Colonic mucosa (tissue), 4 donors: ENCODE results near the gene CPNE2. TPM values are rescaled to one million over a fixed set of nuclear protein-coding genes. Genes with fewer than 3 reads are reported as not detected.

Experiments used
- DNase-seq: peaks from one replicate; pipeline ENCODE4 v3.0.0-alpha.2; 2020
- H3K27ac ChIP-seq: fragments of 200-600 bp; one replicate; pipeline ENCODE4 v1.8.0; 2021
- H3K27me3 ChIP-seq: fragments of 200-600 bp; one replicate; pipeline ENCODE4 v1.8.0; 2021
- H3K36me3 ChIP-seq: fragments of 200-600 bp; one replicate; pipeline ENCODE4 v1.8.0; 2021
- H3K4me1 ChIP-seq: fragments of 200-600 bp; one replicate; pipeline ENCODE4 v1.8.0; 2021; ENCODE audit warnings: mild to moderate bottlenecking
- H3K4me3 ChIP-seq: fragments of 200-600 bp; one replicate; pipeline ENCODE4 v1.8.0; 2021
- H3K9ac ChIP-seq, 2 donors: one replicate each; pipeline ENCODE4 v1.7.0; 2013; ENCODE audit warnings: control low read depth in 2 of 2, low read depth in 2 of 2, low read length in 2 of 2
- H3K9me3 ChIP-seq: fragments of 200-600 bp; one replicate; pipeline ENCODE4 v1.8.0; 2021
- intact Hi-C: fragments of 100-400 bp; cut with DNase I; formaldehyde crosslinking; loops from one replicate; pipeline ENCODE4 v1.14.1; 2022
- total RNA-seq, 2 donors: library from RNA; stranded (reverse); fragmentation: NEBNext Ultra II Directional in 1 of 2; extraction: Animal tissue kit (Norgen Biotek cat#: 25700) in 1 of 2; gene quantifications; one replicate each; pipeline ENCODE4 v1.2.1, GENCODE V29; 2021
- TF ChIP-seq, protein P1 (sequence below): fragments of 200-600 bp; IDR thresholded peaks from one replicate; pipeline ENCODE4 v1.8.0; 2022; ENCODE audit warnings: antibody characterized with exemption, mild to moderate bottlenecking
- donor health status: healthy.
- donor health status: DM: no; HTN: no; CAD: no.
- donor health status: DM: no; HTN: no; CAD: no.

Gene CPNE2
- total RNA-seq, 2 donors from 2014 or later, result 38.6 to 53.3 TPM

DNA sequence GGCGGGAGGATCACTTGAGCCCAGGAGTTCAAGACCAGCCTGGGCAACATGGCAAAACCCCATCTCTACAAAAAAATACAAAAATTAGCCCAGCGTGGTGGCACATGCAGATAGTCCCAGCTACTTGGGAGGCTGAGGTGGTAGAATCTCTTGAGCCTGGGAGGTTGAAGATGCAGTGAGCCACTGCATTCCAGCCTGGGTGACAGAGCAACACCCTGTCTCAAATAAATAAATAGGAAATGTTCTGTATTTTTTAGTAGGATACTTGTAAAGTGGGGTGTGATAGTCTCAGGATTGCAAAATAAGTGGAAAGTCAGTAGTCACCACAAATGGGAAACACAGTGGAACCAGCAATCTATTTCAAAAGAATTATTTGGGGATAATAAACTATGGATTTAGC lies 97.8 kb downstream of the CPNE2 start:
- Histone ChIP-seq H3K4me1 (peaks cover 8% of the 10 kb centered on the region), H3K9ac (no peak overlapping the region), H3K36me3 (no peaks in the 10 kb centered on the region), H3K27ac (no peak overlapping the region), H3K4me3 (no peak overlapping the region), H3K27me3 (no peaks in the 10 kb centered on the region), H3K9me3 (no peaks in the 10 kb centered on the region)
- intact Hi-C loops, result no loop called here
- DNase-seq, result no peak
- TF ChIP-seq, protein P1, sequence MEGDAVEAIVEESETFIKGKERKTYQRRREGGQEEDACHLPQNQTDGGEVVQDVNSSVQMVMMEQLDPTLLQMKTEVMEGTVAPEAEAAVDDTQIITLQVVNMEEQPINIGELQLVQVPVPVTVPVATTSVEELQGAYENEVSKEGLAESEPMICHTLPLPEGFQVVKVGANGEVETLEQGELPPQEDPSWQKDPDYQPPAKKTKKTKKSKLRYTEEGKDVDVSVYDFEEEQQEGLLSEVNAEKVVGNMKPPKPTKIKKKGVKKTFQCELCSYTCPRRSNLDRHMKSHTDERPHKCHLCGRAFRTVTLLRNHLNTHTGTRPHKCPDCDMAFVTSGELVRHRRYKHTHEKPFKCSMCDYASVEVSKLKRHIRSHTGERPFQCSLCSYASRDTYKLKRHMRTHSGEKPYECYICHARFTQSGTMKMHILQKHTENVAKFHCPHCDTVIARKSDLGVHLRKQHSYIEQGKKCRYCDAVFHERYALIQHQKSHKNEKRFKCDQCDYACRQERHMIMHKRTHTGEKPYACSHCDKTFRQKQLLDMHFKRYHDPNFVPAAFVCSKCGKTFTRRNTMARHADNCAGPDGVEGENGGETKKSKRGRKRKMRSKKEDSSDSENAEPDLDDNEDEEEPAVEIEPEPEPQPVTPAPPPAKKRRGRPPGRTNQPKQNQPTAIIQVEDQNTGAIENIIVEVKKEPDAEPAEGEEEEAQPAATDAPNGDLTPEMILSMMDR, result no peak

DNA sequence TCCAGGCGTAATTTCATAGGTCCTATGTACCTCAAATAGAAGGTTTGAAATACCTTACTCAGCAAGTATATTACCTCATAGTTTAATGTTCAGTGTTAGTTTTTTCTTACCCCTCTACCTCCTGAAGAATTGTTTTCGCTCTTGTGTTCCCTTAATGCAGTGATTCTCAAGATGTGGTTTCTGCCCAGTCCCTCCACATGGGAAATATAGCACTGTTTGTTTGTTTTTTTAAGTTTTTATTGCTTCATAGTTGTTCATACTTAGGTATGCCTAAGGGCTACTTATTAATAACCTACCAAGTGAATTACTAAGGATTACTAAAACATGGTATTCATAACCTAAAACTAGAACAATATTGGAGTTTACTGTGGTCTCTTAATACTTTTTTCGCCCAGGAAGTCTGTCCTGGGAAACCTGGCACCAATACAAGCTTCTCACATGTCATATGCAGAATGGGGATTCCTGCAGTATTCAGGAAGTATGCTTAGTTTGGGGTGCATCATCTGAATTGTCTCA lies 98.7 kb downstream of the CPNE2 start:
- Histone ChIP-seq H3K4me3 (no peak overlapping the region), H3K36me3 (no peaks in the 10 kb centered on the region), H3K27me3 (no peaks in the 10 kb centered on the region), H3K27ac (no peak overlapping the region), H3K9ac (peak overlapping the region in 1 of 2 donors; percentile 19), H3K9me3 (no peaks in the 10 kb centered on the region), H3K4me1 (peaks cover 8% of the 10 kb centered on the region)
- intact Hi-C loops, result no loop called here
- TF ChIP-seq, protein P1, result no peak
- DNase-seq, result no peak

DNA sequence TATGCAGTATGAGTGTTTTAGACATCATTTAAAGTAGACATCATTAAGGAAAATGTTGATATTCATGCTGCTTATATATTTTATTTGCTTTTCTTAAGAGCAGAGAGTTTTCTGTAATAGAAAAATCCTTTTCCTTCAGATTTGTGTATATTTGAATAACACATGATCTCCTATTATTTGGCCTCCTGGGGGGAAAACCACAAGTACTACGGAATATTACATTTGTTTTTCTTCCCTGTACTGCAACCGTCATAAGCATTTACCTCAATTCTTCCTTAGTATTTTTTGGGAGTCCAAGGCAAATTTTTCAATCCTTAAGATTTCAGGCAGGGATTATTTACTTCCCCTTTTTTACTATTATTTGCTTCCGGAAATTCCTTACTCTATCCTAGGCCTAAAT lies 99.8 kb downstream of the CPNE2 start:
- Histone ChIP-seq H3K9me3 (no peaks in the 10 kb centered on the region), H3K4me3 (no peak overlapping the region), H3K27me3 (no peaks in the 10 kb centered on the region), H3K9ac (no peak overlapping the region), H3K27ac (no peak overlapping the region), H3K4me1 (peaks cover 8% of the 10 kb centered on the region), H3K36me3 (no peaks in the 10 kb centered on the region)
- TF ChIP-seq, protein P1, result no peak
- no peak for DNase-seq
- intact Hi-C loops, result no loop called here

DNA sequence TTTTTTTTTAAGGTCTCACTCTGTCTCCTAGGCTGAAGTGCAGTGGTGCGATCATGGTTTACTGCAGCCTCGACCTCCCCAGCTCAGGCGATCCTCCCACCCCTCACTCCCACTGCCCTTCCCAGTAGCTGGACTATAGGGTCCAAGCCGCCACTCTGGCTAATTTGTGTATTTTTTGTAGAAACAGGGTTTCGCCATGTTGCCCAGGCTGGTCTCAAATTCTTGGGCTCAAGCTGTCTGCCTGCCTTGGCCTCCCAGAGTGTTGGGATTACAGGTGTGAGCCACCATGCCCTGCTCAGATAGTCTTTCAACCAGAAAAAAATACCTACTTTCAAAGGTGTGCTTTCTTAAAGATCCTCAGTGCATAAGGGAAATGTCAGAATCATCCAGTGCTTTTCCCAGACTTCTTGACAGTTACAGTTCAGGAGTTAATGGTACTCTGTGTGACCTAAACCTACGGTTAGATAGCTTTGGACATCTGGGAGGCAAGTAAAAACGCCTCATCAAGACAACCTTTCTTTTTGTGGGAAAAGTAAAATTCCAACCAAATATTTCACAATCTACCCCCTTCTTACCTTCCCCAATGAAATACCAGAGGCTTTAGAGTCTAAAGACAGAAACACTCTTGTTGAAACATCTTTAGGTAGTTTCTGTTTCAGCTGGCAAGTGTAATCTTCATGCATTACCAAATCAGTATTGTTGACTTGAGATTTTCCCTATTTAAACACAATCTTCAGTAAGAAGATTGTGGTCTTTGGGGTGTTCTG lies 100.5 kb downstream of the CPNE2 start:
- TF ChIP-seq, protein P1, result no peak
- Histone ChIP-seq H3K36me3 (no peaks in the 10 kb centered on the region), H3K4me1 (peaks cover 8% of the 10 kb centered on the region), H3K4me3 (no peak overlapping the region), H3K9me3 (no peaks in the 10 kb centered on the region), H3K27ac (no peak overlapping the region), H3K9ac (no peak overlapping the region), H3K27me3 (no peaks in the 10 kb centered on the region)
- intact Hi-C loops, result no loop called here
- no peak for DNase-seq

DNA sequence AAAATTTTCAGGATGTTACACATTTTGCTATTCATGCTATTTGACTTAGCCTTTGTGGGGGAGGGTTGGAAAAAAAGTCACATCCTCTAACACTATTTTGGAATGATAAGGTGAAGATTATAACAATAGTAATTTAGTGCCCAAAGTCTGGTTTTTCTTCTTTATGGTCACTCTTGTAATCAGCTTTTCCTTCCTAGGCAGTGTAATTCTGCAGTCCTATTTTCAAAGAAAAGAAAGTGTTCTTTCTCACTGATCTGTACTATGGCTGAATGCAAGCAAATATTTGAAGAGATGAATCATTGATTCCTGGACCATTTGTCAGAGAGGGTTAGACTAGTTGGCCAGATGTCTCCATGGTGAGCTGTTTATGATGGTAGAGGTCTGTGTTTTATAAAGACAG lies 102.1 kb downstream of the CPNE2 start:
- H3K9me3 ChIP-seq, result no peaks in the 10 kb centered on the region

More for the DNA sequence above, 102.1 kb downstream of the CPNE2 start:
- Histone ChIP-seq H3K27ac (no peak overlapping the region), H3K27me3 (no peaks in the 10 kb centered on the region), H3K36me3 (no peaks in the 10 kb centered on the region), H3K4me3 (no peak overlapping the region), H3K9ac (no peak overlapping the region), H3K4me1 (peaks cover 4% of the 10 kb centered on the region)
- intact Hi-C loops, result no loop called here
- TF ChIP-seq, protein P1, result no peak
- no peak for DNase-seq
